Nephron progenitor cell (in vitro differentiated cells): ENCODE measurements around the gene C5AR1.
"Not testable (repeated sequence)": the region's sequence is repeated elsewhere in the genome, so short reads cannot be mapped to it uniquely, and the experiment has no call there.

Experiments used
- DNase-seq: peaks from one replicate; pipeline ENCODE4 v3.0.0; 2021
- H3K27ac Mint-ChIP-seq: 2 replicates; pipeline ENCODE4 v1.8.0; 2021; ENCODE audit warnings: mild to moderate bottlenecking, moderate library complexity, mixed read lengths
- H3K27me3 Mint-ChIP-seq: 2 replicates; pipeline ENCODE4 v1.8.0; 2021; ENCODE audit warnings: mild to moderate bottlenecking, low read depth, mixed read lengths; ENCODE audit not compliant: poor library complexity
- H3K36me3 Mint-ChIP-seq: 2 replicates; pipeline ENCODE4 v1.8.0; 2021; ENCODE audit warnings: low read depth, mixed read lengths
- H3K4me1 Mint-ChIP-seq: 2 replicates; pipeline ENCODE4 v1.8.0; 2021; ENCODE audit warnings: mixed read lengths
- H3K4me3 Mint-ChIP-seq: 2 replicates; pipeline ENCODE4 v1.8.0; 2021; ENCODE audit warnings: mild to moderate bottlenecking, moderate library complexity, mixed read lengths
- H3K9me3 Mint-ChIP-seq: 2 replicates; pipeline ENCODE4 v1.8.0; 2021; ENCODE audit warnings: mild to moderate bottlenecking, moderate library complexity, mixed read lengths
- CTCF ChIP-seq: fragments of 200-600 bp; sonication (generic); IDR thresholded peaks from 2 replicates; pipeline ENCODE4 v1.5.0; 2021; ENCODE audit warnings: antibody characterized with exemption

C5AR1 gene

GRCh38 chr19:47331490-47331889 is 21.8 kb downstream of the C5AR1 start:
- DNase-seq = no peak
- Mint-ChIP-seq H3K4me1 (peaks cover 5% of the 10 kb centered on the region), H3K27me3 (peaks cover 17% of the 10 kb centered on the region), H3K36me3 (no peaks in the 10 kb centered on the region), H3K9me3 (no peaks in the 10 kb centered on the region), H3K27ac (peak overlapping the region; percentile 57), H3K4me3 (no peak overlapping the region)
- TF ChIP-seq CTCF = no peak

DNA sequence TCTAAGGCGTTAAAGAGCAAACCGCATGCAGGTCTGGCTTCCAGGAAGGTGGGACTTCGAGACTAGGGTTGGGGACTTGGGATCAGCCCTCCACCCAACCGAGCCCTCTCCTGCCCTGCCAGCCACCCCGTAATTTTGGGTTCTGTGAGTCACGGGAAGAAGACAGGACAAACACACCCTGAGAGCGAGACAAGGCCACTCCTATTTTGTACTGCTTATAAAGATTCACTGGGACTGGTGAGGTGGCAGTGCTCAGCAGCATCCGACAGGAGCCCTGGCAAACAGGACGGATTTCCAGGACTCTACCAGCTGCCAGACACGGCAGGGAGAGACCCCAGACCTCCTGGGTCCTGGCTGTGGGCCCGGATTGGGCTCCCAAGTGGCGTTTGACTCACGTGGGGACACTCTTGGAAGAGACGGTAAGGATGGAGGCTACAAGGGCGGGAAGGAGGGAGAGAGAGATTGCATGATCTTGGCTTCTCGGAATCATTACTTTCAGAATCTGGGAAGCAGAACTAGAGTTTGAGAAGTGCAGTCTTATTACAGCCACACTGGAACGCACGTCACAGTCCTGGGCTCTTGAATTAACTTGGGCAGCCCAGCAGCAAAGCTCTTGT is 22.4 kb downstream of the C5AR1 start, which contains the start of gene C5AR2:
Gene C5AR2, plus strand, starts transcription at position 245 of the 617 bp plus-strand sequence. CDS start 8,625 bp downstream, outside the sequence.
- TF ChIP-seq CTCF = no peak
- H3K27me3 Mint-ChIP-seq = peaks cover 16% of the 10 kb centered on the region
- DNase-seq = no peak
- no peaks in the 10 kb centered on the region for H3K36me3 Mint-ChIP-seq
- no peaks in the 10 kb centered on the region for H3K9me3 Mint-ChIP-seq
- H3K4me3 Mint-ChIP-seq = no peak within 1 kb of the TSS
- H3K27ac Mint-ChIP-seq = peak within 1 kb of the TSS; percentile 57
- H3K4me1 Mint-ChIP-seq = peaks cover 5% of the 10 kb centered on the region

GRCh38 chr19:47336765-47337718 is 27.4 kb downstream of the C5AR1 start:
- not testable (repeated sequence) for H3K4me3 Mint-ChIP-seq, H3K4me1 Mint-ChIP-seq, H3K27ac Mint-ChIP-seq, H3K36me3 Mint-ChIP-seq, H3K9me3 Mint-ChIP-seq, DNase-seq
- H3K27me3 Mint-ChIP-seq = peaks cover 18% of the 10 kb centered on the region

DNA sequence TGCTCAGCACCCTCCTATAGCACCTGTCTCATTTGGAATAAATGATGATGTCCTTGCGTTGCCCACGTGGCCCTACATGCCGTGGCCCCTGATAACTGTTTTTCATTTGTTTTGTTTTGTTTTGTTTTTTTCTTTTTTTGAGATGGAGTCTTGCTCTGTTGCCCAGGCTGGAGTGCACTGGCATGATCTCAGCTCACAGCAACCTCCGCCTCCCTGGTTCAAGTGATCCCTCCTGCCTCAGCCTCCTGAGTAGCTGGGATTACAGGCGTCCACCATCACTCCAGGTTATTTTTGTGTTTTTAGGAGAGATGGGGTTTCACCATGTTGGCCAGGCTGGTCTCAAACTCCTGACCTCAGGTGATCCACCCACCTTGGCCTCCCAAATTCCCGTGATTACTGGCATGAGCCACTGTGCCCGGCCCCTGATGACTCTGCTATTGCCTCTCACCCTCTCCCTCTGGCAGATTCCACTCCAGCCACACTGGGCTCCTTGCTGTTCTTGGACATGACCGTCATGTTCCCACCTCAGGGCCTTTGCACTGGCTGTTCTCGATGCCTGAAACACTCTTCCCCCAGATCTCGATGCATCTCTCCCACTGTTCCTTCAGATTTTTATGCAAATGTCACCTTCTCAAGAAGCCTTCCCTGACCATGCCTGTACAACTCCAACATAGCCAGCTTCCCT is 29.7 kb downstream of the C5AR1 start:
- Mint-ChIP-seq H3K4me1 (no peaks in the 10 kb centered on the region), H3K36me3 (no peaks in the 10 kb centered on the region), H3K27me3 (peaks cover 15% of the 10 kb centered on the region), H3K27ac (no peak overlapping the region), H3K9me3 (peaks cover 10% of the 10 kb centered on the region), H3K4me3 (no peak overlapping the region)
- no peak for DNase-seq
- TF ChIP-seq CTCF = no peak

- DNase-seq = no peak
- H3K4me3 Mint-ChIP-seq = no peak overlapping the region
- no peak overlapping the region for H3K27ac Mint-ChIP-seq
- no peaks in the 10 kb centered on the region for H3K36me3 Mint-ChIP-seq
- peaks cover 10% of the 10 kb centered on the region for H3K9me3 Mint-ChIP-seq
- peaks cover 21% of the 10 kb centered on the region for H3K27me3 Mint-ChIP-seq
- TF ChIP-seq CTCF = no peak
- no peaks in the 10 kb centered on the region for H3K4me1 Mint-ChIP-seq
Observed at GRCh38 chr19:47340477-47341208, 31.0 kb downstream of the C5AR1 start.
